Epidermal melanocyte (primary cell): Measurements from ENCODE around the gene TRAPPC4.
"Not testable (repeated sequence)": the region's sequence is repeated elsewhere in the genome, so short reads cannot be mapped to it uniquely, and the experiment has no call there.

ENCODE experiments used
- DNase-seq: peaks from one replicate; pipeline ENCODE4 v3.0.0; 2011; ENCODE audit warnings: low spot score; ENCODE audit not compliant: insufficient read length

Gene TRAPPC4

GRCh38 chr11:119018074-119018938 is at the start of gene TRAPPC4, which contains the start of gene RPS25:
TRAPPC4 (plus strand) TSS chr11:119018766; CDS start chr11:119018796, 30 bp downstream.
RPS25 (minus strand) TSS chr11:119018343; CDS start chr11:119018284, 59 bp downstream.
- DNase-seq: peak; percentile 97

- not testable (repeated sequence) for DNase-seq
Observed at GRCh38 chr11:118969508-118969907, 49.1 kb upstream of the TRAPPC4 start.

GRCh38 chr11:118971646-118972045 is 46.9 kb upstream of the TRAPPC4 start, which contains the start of gene FOXR1:
FOXR1 (plus strand) TSS chr11:118971761; CDS start chr11:118971932, 171 bp downstream.
- no peak for DNase-seq

GRCh38 chr11:118973985-118974384 is 44.6 kb upstream of the TRAPPC4 start:
- no peak for DNase-seq

- no peak for DNase-seq
Observed at GRCh38 chr11:118975771-118976709, 42.5 kb upstream of the TRAPPC4 start.

- no peak for DNase-seq
Observed at GRCh38 chr11:118979434-118979833, 39.1 kb upstream of the TRAPPC4 start.

- no peak for DNase-seq
Observed at GRCh38 chr11:118980191-118980881, 38.2 kb upstream of the TRAPPC4 start.

- not testable (repeated sequence) for DNase-seq
Observed at GRCh38 chr11:118984337-118984736, 34.2 kb upstream of the TRAPPC4 start.

GRCh38 chr11:118984825-118985224 is 33.7 kb upstream of the TRAPPC4 start:
- no peak for DNase-seq

GRCh38 chr11:118988280-118988679 is 30.3 kb upstream of the TRAPPC4 start:
- no peak for DNase-seq

GRCh38 chr11:118991486-118992038 is 27.0 kb upstream of the TRAPPC4 start:
- not testable (repeated sequence) for DNase-seq

- DNase-seq: peak; percentile 44
Observed at GRCh38 chr11:118996926-118997626, 21.5 kb upstream of the TRAPPC4 start.

GRCh38 chr11:118997627-118998387 is 20.8 kb upstream of the TRAPPC4 start, which contains the start of gene CENATAC:
CENATAC (plus strand) TSS chr11:118998138; CDS start chr11:118998198, 60 bp downstream.
- DNase-seq: peak; percentile 99

GRCh38 chr11:118998388-118998717 is 20.2 kb upstream of the TRAPPC4 start:
- DNase-seq: no peak

- DNase-seq: no peak
Observed at GRCh38 chr11:118998822-118999221, 19.7 kb upstream of the TRAPPC4 start.

GRCh38 chr11:119000906-119001305 is 17.7 kb upstream of the TRAPPC4 start:
- DNase-seq: no peak

GRCh38 chr11:119006656-119007055 is 11.9 kb upstream of the TRAPPC4 start:
- DNase-seq: no peak

- DNase-seq: no peak
Observed at GRCh38 chr11:119011476-119012053, 7.0 kb upstream of the TRAPPC4 start.

GRCh38 chr11:119012629-119013170 is 5.9 kb upstream of the TRAPPC4 start:
- DNase-seq: no peak
